Psoas muscle (tissue), 8 donors: Measurements from ENCODE around the gene NXT1. TPM values are rescaled to one million over a fixed set of nuclear protein-coding genes. Genes with fewer than 3 reads are reported as not detected.

ENCODE experiments used
- ATAC-seq, 4 donors: fragments of 200-7000 bp; cut with Tn5 transposase; one replicate each; pipeline ENCODE4 v1.9.1; 2020; ENCODE audit warnings: moderate library complexity in 3 of 4, mild to moderate bottlenecking in 2 of 4
- DNase-seq, 2 donors: peaks; one replicate each; pipeline ENCODE4 v3.0.0-alpha.2; 2020
- H3K27ac ChIP-seq: fragments of 200-600 bp; one replicate; pipeline ENCODE4 v1.8.0; 2022
- H3K27me3 ChIP-seq, 3 donors: fragments of 200-600 bp in 1 of 3; one replicate each; pipeline versions ENCODE4 v1.6.1 to v1.8.0; 2013 to 2022; ENCODE audit warnings: low read length in 2 of 3, mild to moderate bottlenecking in 2 of 3, moderate library complexity in 1 of 3; ENCODE audit not compliant: insufficient read depth in 3 of 3
- H3K36me3 ChIP-seq, 2 donors: fragments of 200-600 bp in 1 of 2; one replicate each; pipeline versions ENCODE4 v1.6.1 to v1.8.0; 2013 to 2022; ENCODE audit warnings: low read depth in 1 of 2, mild to moderate bottlenecking in 1 of 2, moderate library complexity in 1 of 2; ENCODE audit not compliant: insufficient read depth in 1 of 2
- H3K4me1 ChIP-seq: fragments of 200-600 bp; one replicate; pipeline ENCODE4 v1.8.0; 2022
- H3K4me3 ChIP-seq: fragments of 200-600 bp; one replicate; pipeline ENCODE4 v1.8.0; 2022; ENCODE audit warnings: mild to moderate bottlenecking
- H3K9me3 ChIP-seq: fragments of 200-600 bp; one replicate; pipeline ENCODE4 v1.8.0; 2022
- WGBS, 3 donors: extraction: QIAGEN DNeasy Blood & Tissue Kit; methylation state at CpG; one replicate each; pipeline versions ENCODE4 v1.1.6 to v1.1.7; 2013; 5-methylcytosine and 5-hydroxymethylcytosine counted together
- intact Hi-C, 2 donors: fragments of 100-400 bp; cut with DNase I; formaldehyde crosslinking; loops; one replicate each; pipeline versions ENCODE4 v1.11.0 to v1.14.2; 2022
- polyA plus RNA-seq, 3 donors: library from polyadenylated mRNA; stranded (reverse); fragments of 200-250 nt; gene quantifications; one replicate each; pipeline ENCODE4 v1.2.3, GENCODE V29; 2013
- total RNA-seq, 4 donors: library from RNA; stranded (reverse); fragmentation: NEBNext Ultra II Directional in 2 of 4; extraction: Animal tissue kit (Norgen Biotek cat#: 25700) in 2 of 4; gene quantifications; one replicate each; pipeline versions ENCODE4 v1.2.1 to v1.2.4, GENCODE V29; 2021 to 2023
- TF ChIP-seq, protein P1 (sequence below): fragments of 200-600 bp; IDR thresholded peaks from one replicate; pipeline ENCODE4 v1.8.0; 2022; ENCODE audit warnings: antibody characterized with exemption
- donor health status: healthy with polysubstance abuse.
- donor health status: DM: no; HTN: no; CAD: no; lungs with moderate emphysema.
- donor health status: Bipolar disorder and iron deficiency.
- donor health status: healthy.
- donor health status: DM: yes; HTN: yes; CAD: no.
- donor health status: DM: no; HTN: no; CAD: no.
- donor health status: DM: no; HTN: no; CAD: no.
- donor health status: DM: yes; HTN: yes; CAD: no.

Gene NXT1
- total and polyA plus RNA-seq, 7 donors, result 6.7 to 29.9 (median 11.4) TPM

DNA sequence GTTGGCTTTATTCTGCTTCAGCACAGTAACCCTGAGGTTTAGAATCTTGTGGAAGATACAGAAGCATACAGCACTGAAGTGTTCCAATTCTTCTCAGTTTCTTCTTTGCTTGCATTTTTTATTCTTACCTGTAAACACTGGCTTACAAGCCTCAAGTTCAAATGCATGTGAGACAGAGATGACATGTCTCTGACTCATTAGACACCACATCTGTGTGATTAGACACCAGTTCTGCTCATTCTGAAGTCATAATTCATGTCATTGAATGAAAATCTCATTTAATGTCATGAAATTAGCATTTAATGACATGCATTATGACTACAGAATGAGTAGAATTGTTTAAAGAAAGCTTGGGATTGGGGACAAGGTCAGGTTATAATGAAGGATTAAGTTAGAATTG is 17.2 kb downstream of the NXT1 start:
- intact Hi-C loops, result no loop called here
- H3K27ac ChIP-seq, result peak overlapping the region; percentile 7
- no peak for DNase-seq
- TF ChIP-seq, protein P1, sequence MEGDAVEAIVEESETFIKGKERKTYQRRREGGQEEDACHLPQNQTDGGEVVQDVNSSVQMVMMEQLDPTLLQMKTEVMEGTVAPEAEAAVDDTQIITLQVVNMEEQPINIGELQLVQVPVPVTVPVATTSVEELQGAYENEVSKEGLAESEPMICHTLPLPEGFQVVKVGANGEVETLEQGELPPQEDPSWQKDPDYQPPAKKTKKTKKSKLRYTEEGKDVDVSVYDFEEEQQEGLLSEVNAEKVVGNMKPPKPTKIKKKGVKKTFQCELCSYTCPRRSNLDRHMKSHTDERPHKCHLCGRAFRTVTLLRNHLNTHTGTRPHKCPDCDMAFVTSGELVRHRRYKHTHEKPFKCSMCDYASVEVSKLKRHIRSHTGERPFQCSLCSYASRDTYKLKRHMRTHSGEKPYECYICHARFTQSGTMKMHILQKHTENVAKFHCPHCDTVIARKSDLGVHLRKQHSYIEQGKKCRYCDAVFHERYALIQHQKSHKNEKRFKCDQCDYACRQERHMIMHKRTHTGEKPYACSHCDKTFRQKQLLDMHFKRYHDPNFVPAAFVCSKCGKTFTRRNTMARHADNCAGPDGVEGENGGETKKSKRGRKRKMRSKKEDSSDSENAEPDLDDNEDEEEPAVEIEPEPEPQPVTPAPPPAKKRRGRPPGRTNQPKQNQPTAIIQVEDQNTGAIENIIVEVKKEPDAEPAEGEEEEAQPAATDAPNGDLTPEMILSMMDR, result no peak
- H3K36me3 ChIP-seq, result peaks cover 9 to 70% of the 10 kb centered on the region in 2 donors
- no peaks in the 10 kb centered on the region for H3K27me3 ChIP-seq
- H3K4me3 ChIP-seq, result peak overlapping the region; percentile 15
- H3K9me3 ChIP-seq, result no peaks in the 10 kb centered on the region
- ATAC-seq, result no peak
- H3K4me1 ChIP-seq, result peaks cover 63% of the 10 kb centered on the region

DNA sequence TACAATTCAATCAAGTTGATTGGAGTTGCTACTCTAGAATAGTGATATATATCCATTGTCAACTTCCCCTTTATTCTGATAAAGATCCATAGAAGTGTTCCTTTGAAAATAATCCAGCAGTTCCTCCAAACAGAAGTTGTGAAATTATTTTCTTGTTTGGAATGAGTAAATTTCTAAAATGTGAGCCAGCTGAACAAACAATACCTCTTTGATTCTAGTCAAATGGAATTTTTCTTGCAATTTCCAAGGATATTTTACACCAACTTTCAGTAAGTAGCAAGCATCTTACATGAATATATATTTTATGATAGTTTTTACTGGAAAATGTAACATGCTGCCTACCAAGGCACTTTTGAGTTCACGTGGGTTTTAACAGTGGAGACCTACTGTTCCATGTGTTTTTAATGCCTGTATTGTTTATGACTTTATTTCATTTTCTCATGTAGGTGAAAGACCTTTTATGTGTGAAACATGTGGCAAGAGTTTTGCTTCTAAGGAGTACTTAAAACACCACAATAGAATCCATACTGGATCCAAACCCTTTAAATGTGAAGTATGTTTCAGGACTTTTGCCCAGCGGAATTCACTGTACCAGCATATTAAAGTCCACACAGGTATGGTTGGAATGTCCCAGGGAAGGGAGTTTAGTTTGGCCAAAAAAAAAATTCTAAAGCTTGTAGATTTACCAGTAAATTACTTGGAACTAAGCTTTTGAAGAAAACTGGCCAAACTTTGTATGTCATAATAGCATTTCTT is 17.9 kb downstream of the NXT1 start:
- TF ChIP-seq, protein P1, result no peak
- Histone ChIP-seq H3K36me3 (peaks cover 9 to 77% of the 10 kb centered on the region in 2 donors), H3K4me3 (no peak overlapping the region), H3K9me3 (no peaks in the 10 kb centered on the region), H3K4me1 (peaks cover 56% of the 10 kb centered on the region), H3K27me3 (no peaks in the 10 kb centered on the region), H3K27ac (peak overlapping the region; percentile 7)
- intact Hi-C loops, result no loop called here
- WGBS, 3 donors, result 83 to 92% (median 86%) methylated on average over 2 of the region's 2 CpGs
- ATAC-seq (no peak), DNase-seq (no peak)

DNA sequence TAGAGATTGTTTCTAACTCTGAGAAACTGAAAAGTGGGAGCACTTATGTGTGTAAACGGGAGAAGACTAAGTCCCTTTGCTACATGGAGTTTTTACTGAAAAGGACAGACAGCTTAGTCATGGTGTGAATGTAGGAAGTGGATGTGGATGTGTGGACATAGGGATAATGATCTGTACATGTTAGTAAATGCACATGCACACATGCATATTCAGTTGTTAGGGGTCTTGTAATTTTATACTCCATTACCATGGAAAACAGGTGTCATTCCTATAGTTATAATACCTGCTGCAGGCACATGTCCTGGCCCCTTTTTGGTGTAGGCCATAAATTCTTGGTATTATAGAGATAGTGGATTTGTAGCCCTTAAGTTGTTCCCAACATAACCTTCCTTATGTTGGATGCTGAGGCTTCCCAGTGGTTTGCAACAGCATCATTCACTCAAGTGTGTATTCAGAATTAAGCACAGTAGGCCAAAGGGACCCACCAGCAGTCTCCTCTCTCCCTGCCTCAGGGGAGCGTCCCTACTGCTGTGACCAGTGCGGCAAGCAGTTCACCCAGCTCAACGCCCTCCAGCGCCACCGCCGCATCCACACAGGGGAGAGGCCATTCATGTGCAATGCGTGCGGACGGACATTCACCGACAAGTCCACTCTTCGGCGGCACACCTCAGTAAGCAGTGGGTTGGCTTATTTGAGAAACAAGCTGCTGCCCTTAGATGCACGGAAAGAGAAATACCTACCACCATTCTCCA is 18.7 kb downstream of the NXT1 start:
- ATAC-seq (no peak), DNase-seq (no peak)
- Histone ChIP-seq H3K36me3 (peaks cover 9 to 85% of the 10 kb centered on the region in 2 donors), H3K4me3 (no peak overlapping the region), H3K27ac (peak overlapping the region; percentile 7), H3K27me3 (no peaks in the 10 kb centered on the region), H3K9me3 (no peaks in the 10 kb centered on the region), H3K4me1 (peaks cover 52% of the 10 kb centered on the region)
- WGBS, 3 donors, result 93 to 94% (median 94%) methylated on average over 14 of the region's 14 CpGs
- TF ChIP-seq, protein P1, result no peak
- intact Hi-C loops, result no loop called here

DNA sequence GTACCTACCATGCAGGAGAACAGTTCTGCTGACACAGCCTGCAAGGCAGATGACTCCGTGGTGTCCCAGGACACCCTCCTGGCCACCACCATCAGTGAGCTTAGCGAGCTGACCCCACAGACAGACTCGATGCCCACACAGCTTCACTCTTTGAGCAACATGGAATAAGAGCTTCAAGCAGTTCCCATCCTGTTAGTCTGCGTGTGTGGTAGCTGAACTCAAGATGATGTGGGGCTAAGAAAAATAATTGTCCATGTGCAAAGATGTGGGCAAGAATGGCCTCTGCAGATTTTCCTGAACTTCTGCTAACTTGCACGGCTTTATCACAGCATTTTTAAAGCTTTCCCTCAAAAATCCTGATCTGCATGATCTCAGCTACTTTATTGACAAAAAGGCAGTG is 19.7 kb downstream of the NXT1 start:
- TF ChIP-seq, protein P1, result no peak
- peak overlapping the region; percentile 80 for H3K27ac ChIP-seq
- intact Hi-C loops, result loop anchor here in 1 of 2 donors (5.0 kb wide), 1 partner anchor 37 kb away; no protein-coding TSS in a partner anchor
- peaks cover 45% of the 10 kb centered on the region for H3K4me1 ChIP-seq
- H3K36me3 ChIP-seq, result peaks cover 9 to 83% of the 10 kb centered on the region in 2 donors
- H3K27me3 ChIP-seq, result no peaks in the 10 kb centered on the region
- H3K4me3 ChIP-seq, result no peak overlapping the region
- 82 to 92% (median 87%) methylated on average over 5 of the region's 5 CpGs for WGBS, 3 donors
- DNase-seq (no peak), ATAC-seq (no peak)
- H3K9me3 ChIP-seq, result no peaks in the 10 kb centered on the region
